HL-60 (cell line): ENCODE measurements around the gene BCL2L12.

Experiments used
- DNase-seq, 2 experiments: peaks; one replicate each; pipeline ENCODE4 v3.0.0-alpha.2; 2010 to 2020; ENCODE audit warnings: low read depth in 1 of 2, low spot score in 1 of 2
- H3K27ac ChIP-seq: fragments of 250-450 bp; sonication (Bioruptor Pico); replicated peaks from 2 replicates; pipeline ENCODE4 v1.5.1; 2020; ENCODE audit warnings: mild to moderate bottlenecking, moderate library complexity
- H3K27me3 ChIP-seq: fragments of 250-450 bp; sonication (Bioruptor Pico); 2 replicates; pipeline ENCODE4 v1.5.1; 2021; ENCODE audit warnings: mild to moderate bottlenecking, moderate library complexity; ENCODE audit not compliant: insufficient read depth, poor library complexity, severe bottlenecking
- H3K4me3 ChIP-seq: replicated peaks from 2 replicates; pipeline ENCODE4 v1.5.1; 2011; ENCODE audit warnings: mild to moderate bottlenecking, control low read depth, low read length; ENCODE audit not compliant: insufficient read depth
- GABPA ChIP-seq: IDR thresholded peaks from 2 replicates; pipeline ENCODE4 v1.6.1; 2012; ENCODE audit warnings: low read depth
- POLR2AphosphoS5 ChIP-seq: IDR thresholded peaks from 2 replicates; pipeline ENCODE4 v1.6.1; 2012; ENCODE audit warnings: low read depth
- REST ChIP-seq: IDR thresholded peaks from 2 replicates; pipeline ENCODE4 v1.6.1; 2012; ENCODE audit warnings: low read depth; ENCODE audit not compliant: insufficient replicate concordance
- SPI1 ChIP-seq: IDR thresholded peaks from 2 replicates; pipeline ENCODE4 v1.6.1; 2012; ENCODE audit warnings: low read depth, mild to moderate bottlenecking, borderline replicate concordance
- TF ChIP-seq, protein P1 (sequence below): IDR thresholded peaks from one replicate; pipeline ENCODE4 v1.5.1; 2011; ENCODE audit warnings: low read length, control low read depth, inconsistent platforms; ENCODE audit not compliant: insufficient read depth

BCL2L12 gene

DNA sequence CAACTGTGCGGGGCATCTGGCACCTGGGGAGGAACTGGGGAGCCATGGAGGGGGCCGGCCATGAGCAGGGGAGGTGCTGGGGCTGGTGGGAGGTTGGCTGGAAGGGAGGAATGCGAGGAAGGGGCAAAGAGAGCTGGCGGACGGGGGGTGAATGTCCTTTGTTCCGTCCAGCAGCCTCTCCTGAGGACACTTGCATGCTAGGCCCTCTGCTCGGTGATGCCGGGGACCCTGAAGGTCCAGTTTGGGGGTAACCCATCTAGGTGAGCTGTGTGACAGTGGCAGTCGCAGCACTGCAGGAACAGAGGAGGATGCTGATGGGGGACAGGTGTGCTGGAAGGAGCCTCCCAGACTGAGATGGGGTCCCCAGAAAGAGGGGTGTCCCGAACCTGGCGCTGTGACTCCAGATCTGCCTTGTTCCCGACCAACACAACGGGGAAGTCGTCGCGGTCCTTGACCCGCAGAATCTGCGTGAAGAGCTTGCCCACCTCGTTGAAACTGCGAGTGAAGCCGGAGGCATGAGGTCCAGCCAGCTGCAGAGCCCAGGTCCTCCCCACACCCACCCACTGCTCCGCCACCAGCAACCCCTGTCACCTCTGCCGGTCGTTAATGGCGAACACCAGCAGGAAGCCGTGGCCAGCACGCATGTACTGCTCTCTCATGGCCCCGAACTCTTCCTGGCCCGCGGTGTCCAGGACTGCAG lies 29.4 kb upstream of the BCL2L12 start:
- Histone ChIP-seq H3K27me3 (no peaks in the 10 kb centered on the region), H3K4me3 (no peak overlapping the region), H3K27ac (no peak overlapping the region)
- DNase-seq, result no peak
- no peak for TF ChIP-seq GABPA
- TF ChIP-seq, protein P1, sequence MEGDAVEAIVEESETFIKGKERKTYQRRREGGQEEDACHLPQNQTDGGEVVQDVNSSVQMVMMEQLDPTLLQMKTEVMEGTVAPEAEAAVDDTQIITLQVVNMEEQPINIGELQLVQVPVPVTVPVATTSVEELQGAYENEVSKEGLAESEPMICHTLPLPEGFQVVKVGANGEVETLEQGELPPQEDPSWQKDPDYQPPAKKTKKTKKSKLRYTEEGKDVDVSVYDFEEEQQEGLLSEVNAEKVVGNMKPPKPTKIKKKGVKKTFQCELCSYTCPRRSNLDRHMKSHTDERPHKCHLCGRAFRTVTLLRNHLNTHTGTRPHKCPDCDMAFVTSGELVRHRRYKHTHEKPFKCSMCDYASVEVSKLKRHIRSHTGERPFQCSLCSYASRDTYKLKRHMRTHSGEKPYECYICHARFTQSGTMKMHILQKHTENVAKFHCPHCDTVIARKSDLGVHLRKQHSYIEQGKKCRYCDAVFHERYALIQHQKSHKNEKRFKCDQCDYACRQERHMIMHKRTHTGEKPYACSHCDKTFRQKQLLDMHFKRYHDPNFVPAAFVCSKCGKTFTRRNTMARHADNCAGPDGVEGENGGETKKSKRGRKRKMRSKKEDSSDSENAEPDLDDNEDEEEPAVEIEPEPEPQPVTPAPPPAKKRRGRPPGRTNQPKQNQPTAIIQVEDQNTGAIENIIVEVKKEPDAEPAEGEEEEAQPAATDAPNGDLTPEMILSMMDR, result no peak
- no peak for TF ChIP-seq SPI1
- no peak for TF ChIP-seq REST
- TF ChIP-seq POLR2AphosphoS5, result no peak

GRCh38 chr19:49637821-49638738 lies 27.7 kb upstream of the BCL2L12 start:
- peak; percentile 43 to 53 for DNase-seq

DNA sequence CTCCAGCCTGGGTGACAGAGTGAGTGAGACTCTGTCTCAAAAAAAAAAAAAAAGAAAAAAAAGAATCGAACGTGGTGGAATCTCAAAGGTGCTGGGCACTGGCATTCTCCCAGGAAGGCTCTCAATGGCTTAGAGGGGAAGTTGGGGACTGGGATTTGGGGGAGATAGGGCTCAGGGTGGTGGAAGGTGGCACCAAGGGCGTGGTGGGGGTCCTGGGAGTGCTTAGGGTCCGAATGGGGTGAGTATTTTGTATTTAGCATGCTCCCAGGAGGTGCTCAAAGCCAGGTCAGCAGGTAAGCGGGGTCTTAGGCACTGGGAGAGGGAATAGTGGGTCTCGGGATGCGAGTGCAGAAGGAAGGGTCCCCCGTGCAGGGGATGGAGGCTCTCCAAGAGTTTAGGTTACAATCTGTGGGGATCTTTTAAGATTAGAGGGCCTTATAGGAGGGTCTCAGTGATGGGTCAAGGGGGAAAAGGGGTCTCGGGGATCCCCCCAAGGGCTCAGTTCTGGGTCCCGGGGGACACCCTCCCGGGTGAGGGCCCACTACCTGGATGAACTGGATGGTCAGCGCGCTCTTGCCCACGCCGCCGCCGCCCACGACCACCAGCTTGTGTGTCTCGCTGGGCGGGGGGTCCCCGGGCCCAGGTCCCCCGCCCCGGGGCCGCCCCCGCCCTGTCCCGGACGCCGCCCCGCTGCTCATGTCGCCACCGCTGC lies 26.2 kb upstream of the BCL2L12 start:
- Histone ChIP-seq H3K27me3 (no peaks in the 10 kb centered on the region), H3K27ac (no peak overlapping the region), H3K4me3 (peak overlapping the region; percentile 39)
- TF ChIP-seq REST (no peak), SPI1 (no peak), POLR2AphosphoS5 (no peak), GABPA (no peak)
- TF ChIP-seq, protein P1, result no peak
- no peak for DNase-seq

More at GRCh38 chr19:49637821-49638738, 27.7 kb upstream of the BCL2L12 start:
- no peak for TF ChIP-seq REST
- no peak overlapping the region for H3K27ac ChIP-seq
- no peak overlapping the region for H3K4me3 ChIP-seq
- no peaks in the 10 kb centered on the region for H3K27me3 ChIP-seq
